ENCODE data around the gene IFNAR2. TPM values are rescaled to one million over a fixed set of nuclear protein-coding genes. Genes with fewer than 3 reads are reported as not detected.

Gene IFNAR2
- total and polyA plus RNA-seq, 2 experiments from 2014 or later, result 16.8 to 18.2 TPM

GRCh38 chr21:33266789-33267135 is 37.0 kb downstream of the IFNAR2 start (continued):
- no peak for TF ChIP-seq ZNF462 (CRISPR knock-in tag; IDR thresholded peaks at IDR 0.05)
- no peak for TF ChIP-seq CTCF (conservative IDR thresholded peaks at IDR 0.05; ENCODE audit: low read depth in 2 of 2)
- TF ChIP-seq JUNB (IDR thresholded peaks at IDR 0.05; ENCODE audit: unreplicated experiment), result no peak

- Mint-ChIP-seq H3K36me3 (ENCODE audit: low read depth) (peaks cover 5% of the 10 kb centered on the region; the same call in 1 of the 3 replicates), H3K4me1 (peaks cover 24% of the 10 kb centered on the region), H3K27me3 (ENCODE audit: insufficient read depth, low read depth, poor library complexity) (peaks cover 19% of the 10 kb centered on the region), H3K4me3 (peak overlapping the region; percentile 75), H3K9me3 (no peaks in the 10 kb centered on the region), H3K27ac (no peak overlapping the region)
- Histone ChIP-seq H3K9me2 (ENCODE audit: insufficient read depth) (no peaks in the 10 kb centered on the region), H3K4me2 (peak overlapping the region; percentile 80), H4K20me1 (replicated peaks; ENCODE audit: insufficient read depth) (no peaks in the 10 kb centered on the region; the same call in 1 of the 2 replicates), H2AFZ (peak overlapping the region; percentile 94; the same call in 1 of the 2 replicates), H3K27me3 (ENCODE audit: insufficient read depth) (no peaks in the 10 kb centered on the region), H3K36me3 (ENCODE audit: insufficient read depth) (no peaks in the 10 kb centered on the region), H3K4me3 (peak overlapping the region; percentile 80), H3K79me2 (replicated peaks; ENCODE audit: insufficient read depth) (no peaks in the 10 kb centered on the region), H3K4me1 (ENCODE audit: insufficient read depth) (peaks cover 24% of the 10 kb centered on the region), H3K27ac (ENCODE audit: low read depth) (no peak overlapping the region), H3F3A (replicated peaks; ENCODE audit: low read depth) (0 out of 2 replicates have a peak, but pooled peaks cover 9% of the 10 kb centered on the region)
- DNase-seq (ENCODE audit: low spot score), result no peak
- ATAC-seq, result no peak
- TF ChIP-seq EZH2 (IDR thresholded peaks at IDR 0.05; ENCODE audit: low read depth, unreplicated experiment), result no peak
- TF ChIP-seq NANOG (IDR thresholded peaks at IDR 0.05; ENCODE audit: borderline replicate concordance), result no peak
- TF ChIP-seq CTCF (conservative IDR thresholded peaks at IDR 0.05; ENCODE audit: low read depth in 2 of 2), result no peak
- TF ChIP-seq ETS1 (IDR thresholded peaks at IDR 0.05), result no peak
- no peak for TF ChIP-seq ZNF331 (CRISPR knock-in tag; IDR thresholded peaks at IDR 0.05; ENCODE audit: low read depth)
- TF ChIP-seq ZNF114 (CRISPR knock-in tag; IDR thresholded peaks at IDR 0.05), result no peak
- TF ChIP-seq CREB1 (CRISPR knock-in tag; IDR thresholded peaks at IDR 0.05; ENCODE audit: low read depth), result no peak
- no peak for TF ChIP-seq JUNB (IDR thresholded peaks at IDR 0.05; ENCODE audit: unreplicated experiment)
- no peak for TF ChIP-seq STAT1 (IDR thresholded peaks at IDR 0.05; ENCODE audit: unreplicated experiment)
These were observed 37.5 kb downstream of the IFNAR2 start for GRCh38 chr21:33267250-33267649.
